Left ventricle myocardium inferior (tissue), 1 donor: ENCODE data around the gene MTREX. TPM values are rescaled to one million over a fixed set of nuclear protein-coding genes. Genes with fewer than 3 reads are reported as not detected.

Source experiments
- DNase-seq: peaks from one replicate; pipeline ENCODE4 v3.0.0-alpha.2; 2020
- H3K27ac ChIP-seq: fragments of 200-600 bp; replicated peaks from 2 replicates; pipeline ENCODE4 v1.8.0; 2021
- H3K27me3 ChIP-seq: fragments of 200-600 bp; 2 replicates; pipeline ENCODE4 v1.8.0; 2021; ENCODE audit warnings: low read depth
- H3K36me3 ChIP-seq: fragments of 200-600 bp; 2 replicates; pipeline ENCODE4 v1.8.0; 2021
- H3K4me1 ChIP-seq: fragments of 200-600 bp; 2 replicates; pipeline ENCODE4 v1.8.0; 2021
- H3K4me3 ChIP-seq: fragments of 200-600 bp; 2 replicates; pipeline ENCODE4 v1.8.0; 2021; ENCODE audit warnings: mild to moderate bottlenecking, moderate library complexity
- H3K9me3 ChIP-seq: fragments of 200-600 bp; replicated peaks from 2 replicates; pipeline ENCODE4 v1.8.0; 2021
- intact Hi-C: fragments of 100-400 bp; cut with micrococcal nuclease; formaldehyde crosslinking; loops from one replicate; pipeline ENCODE4 v1.11.0; 2022
- total RNA-seq: library from RNA; stranded (reverse); fragmentation: NEBNext Ultra II Directional; extraction: Animal tissue kit (Norgen Biotek cat#: 25700); gene quantifications from one replicate; pipeline ENCODE4 v1.2.1, GENCODE V29; 2021
- TF ChIP-seq, protein P1 (sequence below): fragments of 200-600 bp; IDR thresholded peaks from 2 replicates; pipeline ENCODE4 v1.8.0; 2021; ENCODE audit warnings: antibody characterized with exemption, mild to moderate bottlenecking, borderline replicate concordance
- donor health status: DM: no; HTN: yes; CAD: no; lungs with severe emphysema.

Gene MTREX
- total RNA-seq, 1 donor from 2014 or later = 62.5 TPM

DNA sequence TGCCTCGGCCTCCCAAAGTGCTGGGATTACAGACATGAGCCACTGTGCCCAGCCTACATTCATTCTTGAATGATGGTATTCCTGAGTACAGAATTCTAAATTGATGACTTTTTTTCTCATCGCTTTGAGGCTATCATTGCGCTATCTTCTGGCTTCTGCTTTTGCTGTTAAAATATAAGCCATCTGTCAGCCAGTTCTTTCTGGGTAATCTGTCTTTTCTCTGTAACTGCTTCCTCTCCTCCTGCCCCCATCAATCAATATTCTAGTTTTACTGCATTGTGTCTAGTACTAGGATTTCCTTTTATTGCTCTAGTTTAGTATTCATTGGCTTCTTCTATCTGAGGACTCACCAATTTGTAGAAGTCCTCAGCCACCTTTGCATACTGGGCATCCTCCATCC lies 138.0 kb downstream of the MTREX start:
- Histone ChIP-seq H3K27ac (peak overlapping the region; percentile 29), H3K4me1 (peaks cover 83% of the 10 kb centered on the region), H3K27me3 (no peaks in the 10 kb centered on the region), H3K9me3 (no peaks in the 10 kb centered on the region), H3K4me3 (no peak overlapping the region), H3K36me3 (peaks cover 9% of the 10 kb centered on the region)
- no peak for DNase-seq
- intact Hi-C loops = no loop called here
- TF ChIP-seq, protein P1, sequence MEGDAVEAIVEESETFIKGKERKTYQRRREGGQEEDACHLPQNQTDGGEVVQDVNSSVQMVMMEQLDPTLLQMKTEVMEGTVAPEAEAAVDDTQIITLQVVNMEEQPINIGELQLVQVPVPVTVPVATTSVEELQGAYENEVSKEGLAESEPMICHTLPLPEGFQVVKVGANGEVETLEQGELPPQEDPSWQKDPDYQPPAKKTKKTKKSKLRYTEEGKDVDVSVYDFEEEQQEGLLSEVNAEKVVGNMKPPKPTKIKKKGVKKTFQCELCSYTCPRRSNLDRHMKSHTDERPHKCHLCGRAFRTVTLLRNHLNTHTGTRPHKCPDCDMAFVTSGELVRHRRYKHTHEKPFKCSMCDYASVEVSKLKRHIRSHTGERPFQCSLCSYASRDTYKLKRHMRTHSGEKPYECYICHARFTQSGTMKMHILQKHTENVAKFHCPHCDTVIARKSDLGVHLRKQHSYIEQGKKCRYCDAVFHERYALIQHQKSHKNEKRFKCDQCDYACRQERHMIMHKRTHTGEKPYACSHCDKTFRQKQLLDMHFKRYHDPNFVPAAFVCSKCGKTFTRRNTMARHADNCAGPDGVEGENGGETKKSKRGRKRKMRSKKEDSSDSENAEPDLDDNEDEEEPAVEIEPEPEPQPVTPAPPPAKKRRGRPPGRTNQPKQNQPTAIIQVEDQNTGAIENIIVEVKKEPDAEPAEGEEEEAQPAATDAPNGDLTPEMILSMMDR = no peak

DNA sequence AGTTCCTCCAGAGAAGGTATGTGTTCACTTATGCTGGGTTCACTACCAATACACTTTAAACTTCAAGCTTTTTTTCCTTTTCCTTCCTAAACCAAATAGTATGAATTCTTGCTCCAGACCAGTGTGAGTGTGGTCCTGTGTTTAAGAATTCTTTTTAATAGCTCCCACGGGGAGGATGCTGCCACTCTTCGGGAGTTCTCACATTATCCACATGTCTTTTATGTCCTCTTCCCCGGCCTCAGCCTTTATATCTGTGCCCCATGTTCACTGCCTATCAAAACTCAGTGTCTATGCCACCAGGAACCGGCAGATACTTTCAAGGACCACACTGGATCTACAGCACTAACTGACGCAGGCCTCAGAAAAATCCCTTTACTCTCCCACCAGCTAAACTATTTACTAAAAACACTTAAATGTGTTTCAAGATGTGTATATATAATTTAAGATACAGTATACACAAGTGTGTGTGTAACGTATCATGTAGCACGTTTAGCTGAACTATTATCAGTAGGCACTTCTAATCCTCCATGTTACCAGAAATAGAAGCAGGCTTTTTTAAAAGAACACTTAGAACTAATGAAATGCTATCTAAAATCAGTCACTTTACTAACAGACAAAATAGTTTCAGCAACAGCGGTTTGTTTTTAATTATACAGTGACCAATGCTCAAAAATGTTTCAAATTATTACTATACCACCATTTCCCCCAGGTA lies 139.0 kb downstream of the MTREX start:
- TF ChIP-seq, protein P1 = no peak
- Histone ChIP-seq H3K27ac (peak overlapping the region; percentile 76), H3K4me1 (peaks cover 83% of the 10 kb centered on the region), H3K9me3 (no peaks in the 10 kb centered on the region), H3K36me3 (no peaks in the 10 kb centered on the region), H3K4me3 (peak overlapping the region; percentile 18), H3K27me3 (no peaks in the 10 kb centered on the region)
- no peak for DNase-seq
- intact Hi-C loops = no loop called here

DNA sequence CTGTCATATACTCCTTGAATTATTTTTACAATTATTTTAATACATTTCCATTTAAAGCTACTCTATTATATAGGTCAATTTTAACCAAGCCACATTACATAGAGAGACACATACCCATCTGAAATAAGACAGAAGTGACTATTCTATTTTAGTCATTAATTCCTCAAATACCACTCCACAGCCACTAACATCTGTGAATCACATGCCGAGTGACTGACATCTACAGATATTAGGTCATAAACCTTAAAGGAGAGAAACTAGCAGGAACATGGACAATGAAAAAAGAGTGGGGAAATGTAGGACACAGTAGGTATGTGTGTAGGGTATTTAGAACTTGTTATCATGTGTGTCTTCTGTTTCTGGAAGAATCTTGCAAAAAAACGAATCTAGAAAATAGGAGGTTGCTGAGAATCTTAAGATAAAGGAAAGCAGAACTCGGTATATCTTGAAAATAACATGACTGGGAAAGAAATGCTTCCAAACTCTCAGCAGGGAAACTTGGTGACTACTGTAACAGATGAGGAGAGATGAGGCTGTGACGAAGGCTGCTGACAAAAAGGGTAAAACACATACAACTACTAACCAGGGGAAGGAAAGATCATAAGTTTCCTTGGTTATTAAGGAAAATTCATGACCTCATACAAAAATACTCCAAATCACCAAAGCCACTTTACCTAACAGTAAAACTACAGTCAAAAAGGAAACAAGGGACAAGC lies 142.4 kb downstream of the MTREX start:
- Histone ChIP-seq H3K27ac (peak overlapping the region; percentile 53), H3K27me3 (no peaks in the 10 kb centered on the region), H3K9me3 (no peaks in the 10 kb centered on the region), H3K36me3 (peaks cover under 1% of the 10 kb centered on the region), H3K4me3 (no peak overlapping the region), H3K4me1 (peaks cover 95% of the 10 kb centered on the region)
- intact Hi-C loops = no loop called here
- TF ChIP-seq, protein P1 = no peak
- DNase-seq = no peak

DNA sequence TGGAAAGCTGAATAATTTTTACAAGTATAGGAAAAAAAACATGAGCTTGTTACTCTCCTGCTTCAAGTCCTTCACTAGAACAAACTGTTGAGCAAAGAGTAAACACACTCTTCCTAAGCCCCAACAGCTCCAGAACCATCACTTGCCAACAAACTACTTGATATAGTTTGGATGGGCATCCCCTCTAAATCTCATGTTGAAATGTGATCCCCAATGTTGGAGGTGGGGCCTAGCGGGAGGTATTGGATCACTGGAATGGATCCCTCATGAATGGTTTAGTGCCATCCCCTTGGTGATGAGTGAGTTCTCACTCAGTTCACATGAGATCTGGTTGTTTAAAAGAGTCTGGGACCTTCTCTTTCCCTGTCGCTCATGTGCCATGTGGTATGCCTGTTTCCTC lies 144.2 kb downstream of the MTREX start:
- peaks cover 95% of the 10 kb centered on the region for H3K4me1 ChIP-seq
- no peak overlapping the region for H3K4me3 ChIP-seq
- no peaks in the 10 kb centered on the region for H3K27me3 ChIP-seq
- H3K36me3 ChIP-seq = peaks cover 4% of the 10 kb centered on the region
- TF ChIP-seq, protein P1 = no peak
- no peaks in the 10 kb centered on the region for H3K9me3 ChIP-seq
- no peak overlapping the region for H3K27ac ChIP-seq
- no peak for DNase-seq
- intact Hi-C loops = no loop called here

DNA sequence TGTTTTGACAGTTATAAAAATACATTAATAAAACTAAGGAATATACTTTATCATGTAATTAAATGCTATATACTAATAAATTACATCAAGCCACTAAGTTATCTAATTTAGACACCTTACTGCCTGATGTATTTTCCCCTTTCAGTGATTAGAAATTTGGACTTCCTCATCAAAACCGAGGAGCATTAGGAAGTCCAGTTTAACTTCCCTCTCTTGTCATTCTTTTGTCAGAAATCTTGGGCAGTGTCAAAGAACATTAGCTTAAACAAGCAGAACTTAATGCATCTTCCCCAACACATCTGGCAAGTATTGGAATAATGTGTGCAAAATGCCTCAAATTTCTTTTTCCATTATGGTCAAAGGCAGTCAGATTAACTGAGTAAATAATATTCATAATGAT lies 145.4 kb downstream of the MTREX start:
- Histone ChIP-seq H3K4me3 (no peak overlapping the region), H3K36me3 (peaks cover 4% of the 10 kb centered on the region), H3K27me3 (no peaks in the 10 kb centered on the region), H3K4me1 (peaks cover 84% of the 10 kb centered on the region), H3K27ac (no peak overlapping the region), H3K9me3 (no peaks in the 10 kb centered on the region)
- TF ChIP-seq, protein P1 = no peak
- intact Hi-C loops = no loop called here
- no peak for DNase-seq
